Prostate gland (tissue), 2 donors: ENCODE measurements around the gene CAPN14. TPM values are rescaled to one million over a fixed set of nuclear protein-coding genes. Genes with fewer than 3 reads are reported as not detected.

Experiments used
- DNase-seq: peaks from one replicate; pipeline ENCODE4 v3.0.0-alpha.2; 2019; ENCODE audit warnings: low spot score
- H3K27ac ChIP-seq, 2 donors: fragments of 200-600 bp; sonication (generic); 2 replicates each; pipeline ENCODE4 v1.5.1; 2017 to 2019
- H3K27me3 ChIP-seq: fragments of 200-600 bp; sonication (generic); replicated peaks from 2 replicates; pipeline ENCODE4 v1.5.1; 2019; ENCODE audit not compliant: insufficient read depth
- H3K36me3 ChIP-seq, 2 donors: fragments of 200-600 bp; sonication (generic); 1 replicate in 1 of 2; 2 replicates in 1 of 2; pipeline versions ENCODE4 v1.5.1 to v1.8.1; 2017 to 2019
- H3K4me1 ChIP-seq: fragments of 200-600 bp; sonication (generic); replicated peaks from 2 replicates; pipeline ENCODE4 v1.5.1; 2019
- H3K4me3 ChIP-seq, 2 donors: fragments of 200-600 bp; sonication (generic); 2 replicates each; pipeline ENCODE4 v1.5.1; 2017 to 2019
- H3K9me3 ChIP-seq: fragments of 200-600 bp; sonication (generic); 2 replicates; pipeline ENCODE4 v1.5.1; 2017
- POLR2A ChIP-seq: fragments of 450-650 bp; IDR thresholded peaks from one replicate; pipeline ENCODE4 v1.6.1; 2016; ENCODE audit warnings: antibody characterized with exemption, mild to moderate bottlenecking
- POLR2AphosphoS5 ChIP-seq: sonication (generic); formaldehyde crosslinking; IDR thresholded peaks from one replicate; pipeline ENCODE4 v1.6.1; 2017; ENCODE audit warnings: antibody characterized with exemption
- WGBS: methylation state at CpG from one replicate; pipeline ENCODE4 v1.1.5; 2018; 5-methylcytosine and 5-hydroxymethylcytosine counted together
- intact Hi-C: fragments of 100-400 bp; cut with DNase I; formaldehyde crosslinking; loops from one replicate; pipeline ENCODE4 v1.14.2; 2022
- total RNA-seq, 2 donors: library from RNA; depleted of rRNA; stranded (reverse); fragments of >200 nt; gene quantifications; one replicate each; pipeline ENCODE4 v1.1.0, GENCODE V29; 2016
- TF ChIP-seq, protein P1 (sequence below), 4 experiments: fragments of 200-600 bp in 2 of 4; fragments of 450-650 bp in 2 of 4; sonication (generic) in 2 of 4; IDR thresholded peaks; 1 replicate in 3 of 4; 2 replicates in 1 of 4; pipeline ENCODE4 v1.5.1; 2016 to 2019; ENCODE audit warnings: antibody characterized with exemption in 4 of 4, mild to moderate bottlenecking in 2 of 4, moderate library complexity in 2 of 4

Gene CAPN14
- total RNA-seq, 2 donors from 2014 or later, result 0.27 to 0.80 TPM

- 96% methylated on average over 12 of the region's 12 CpGs for WGBS
- no peaks in the 10 kb centered on the region for H3K4me1 ChIP-seq
- TF ChIP-seq POLR2AphosphoS5 (no peak), POLR2A (no peak)
- TF ChIP-seq, protein P1, sequence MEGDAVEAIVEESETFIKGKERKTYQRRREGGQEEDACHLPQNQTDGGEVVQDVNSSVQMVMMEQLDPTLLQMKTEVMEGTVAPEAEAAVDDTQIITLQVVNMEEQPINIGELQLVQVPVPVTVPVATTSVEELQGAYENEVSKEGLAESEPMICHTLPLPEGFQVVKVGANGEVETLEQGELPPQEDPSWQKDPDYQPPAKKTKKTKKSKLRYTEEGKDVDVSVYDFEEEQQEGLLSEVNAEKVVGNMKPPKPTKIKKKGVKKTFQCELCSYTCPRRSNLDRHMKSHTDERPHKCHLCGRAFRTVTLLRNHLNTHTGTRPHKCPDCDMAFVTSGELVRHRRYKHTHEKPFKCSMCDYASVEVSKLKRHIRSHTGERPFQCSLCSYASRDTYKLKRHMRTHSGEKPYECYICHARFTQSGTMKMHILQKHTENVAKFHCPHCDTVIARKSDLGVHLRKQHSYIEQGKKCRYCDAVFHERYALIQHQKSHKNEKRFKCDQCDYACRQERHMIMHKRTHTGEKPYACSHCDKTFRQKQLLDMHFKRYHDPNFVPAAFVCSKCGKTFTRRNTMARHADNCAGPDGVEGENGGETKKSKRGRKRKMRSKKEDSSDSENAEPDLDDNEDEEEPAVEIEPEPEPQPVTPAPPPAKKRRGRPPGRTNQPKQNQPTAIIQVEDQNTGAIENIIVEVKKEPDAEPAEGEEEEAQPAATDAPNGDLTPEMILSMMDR (IDR thresholded peaks at IDR 0.05), result no peak
- H3K27me3 ChIP-seq, result no peaks in the 10 kb centered on the region
- H3K4me3 ChIP-seq, result no peak overlapping the region
- H3K36me3 ChIP-seq, result no peaks in the 10 kb centered on the region
- intact Hi-C loops, result no loop called here
- no peaks in the 10 kb centered on the region for H3K9me3 ChIP-seq
- DNase-seq, result no peak
- no peak overlapping the region for H3K27ac ChIP-seq
Measured at GRCh38 chr2:31192851-31193392, 24.4 kb downstream of the CAPN14 start.

DNA sequence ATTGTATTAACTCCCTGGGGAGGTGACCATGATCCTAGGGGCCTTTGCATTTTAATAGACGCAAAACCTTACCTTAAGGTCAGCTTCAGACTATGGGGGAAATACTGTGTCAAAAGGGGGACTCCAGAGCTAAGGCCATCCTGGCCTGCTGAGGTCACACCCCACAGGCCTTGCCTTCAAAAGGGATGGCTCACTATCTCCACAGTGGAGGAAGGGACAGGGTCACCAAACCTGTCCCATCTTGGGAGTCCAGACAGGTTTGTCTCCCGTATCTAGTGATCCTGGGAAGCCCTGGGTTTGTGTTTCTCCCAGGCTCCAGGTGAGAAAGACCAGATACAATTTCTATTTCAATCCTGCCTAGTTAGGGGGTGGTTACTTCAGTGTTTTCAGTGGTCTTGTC lies 24.9 kb downstream of the CAPN14 start:
- Histone ChIP-seq H3K27me3 (no peaks in the 10 kb centered on the region), H3K9me3 (no peaks in the 10 kb centered on the region), H3K36me3 (no peaks in the 10 kb centered on the region), H3K4me1 (no peaks in the 10 kb centered on the region), H3K27ac (no peak overlapping the region), H3K4me3 (no peak overlapping the region)
- TF ChIP-seq POLR2AphosphoS5 (no peak), POLR2A (no peak)
- TF ChIP-seq, protein P1 (IDR thresholded peaks at IDR 0.05), result no peak
- WGBS, result 97% methylated on average over 2 of the region's 2 CpGs
- DNase-seq, result no peak
- intact Hi-C loops, result no loop called here

GRCh38 chr2:31191931-31192330 lies 25.4 kb downstream of the CAPN14 start:
- H3K9me3 ChIP-seq, result no peaks in the 10 kb centered on the region
- no peaks in the 10 kb centered on the region for H3K36me3 ChIP-seq
- H3K27me3 ChIP-seq, result no peaks in the 10 kb centered on the region
- no peaks in the 10 kb centered on the region for H3K4me1 ChIP-seq
- no peak overlapping the region for H3K27ac ChIP-seq
- H3K4me3 ChIP-seq, result no peak overlapping the region
- DNase-seq, result no peak
- intact Hi-C loops, result no loop called here
- TF ChIP-seq, protein P1 (IDR thresholded peaks at IDR 0.05), result no peak
- TF ChIP-seq POLR2A, result no peak
- TF ChIP-seq POLR2AphosphoS5, result no peak
- 95% methylated on average over 10 of the region's 11 CpGs for whole genome bisulfite sequencing

- Histone ChIP-seq H3K36me3 (no peaks in the 10 kb centered on the region), H3K27ac (no peak overlapping the region), H3K4me1 (no peaks in the 10 kb centered on the region), H3K27me3 (no peaks in the 10 kb centered on the region), H3K4me3 (no peak overlapping the region), H3K9me3 (no peaks in the 10 kb centered on the region)
- TF ChIP-seq, protein P1 (IDR thresholded peaks at IDR 0.05), result no peak
- TF ChIP-seq POLR2A (no peak), POLR2AphosphoS5 (no peak)
- 80% methylated on average over 1 of the region's 1 CpG for WGBS
- intact Hi-C loops, result no loop called here
- DNase-seq, result no peak
Measured at GRCh38 chr2:31190188-31190587, 27.1 kb downstream of the CAPN14 start.

GRCh38 chr2:31189141-31189540 lies 28.2 kb downstream of the CAPN14 start:
- Histone ChIP-seq H3K27me3 (no peaks in the 10 kb centered on the region), H3K36me3 (no peaks in the 10 kb centered on the region), H3K9me3 (no peaks in the 10 kb centered on the region), H3K27ac (no peak overlapping the region), H3K4me3 (no peak overlapping the region), H3K4me1 (no peaks in the 10 kb centered on the region)
- no peak for DNase-seq
- 97% methylated on average over 4 of the region's 4 CpGs for WGBS
- TF ChIP-seq POLR2A (no peak), POLR2AphosphoS5 (no peak)
- TF ChIP-seq, protein P1 (IDR thresholded peaks at IDR 0.05), result no peak
- intact Hi-C loops, result no loop called here
